ENCODE measurements around the gene AGBL3.
"Not testable (repeated sequence)": the region's sequence is repeated elsewhere in the genome, so short reads cannot be mapped to it uniquely, and the experiment has no call there.

The AGBL3 gene

DNA sequence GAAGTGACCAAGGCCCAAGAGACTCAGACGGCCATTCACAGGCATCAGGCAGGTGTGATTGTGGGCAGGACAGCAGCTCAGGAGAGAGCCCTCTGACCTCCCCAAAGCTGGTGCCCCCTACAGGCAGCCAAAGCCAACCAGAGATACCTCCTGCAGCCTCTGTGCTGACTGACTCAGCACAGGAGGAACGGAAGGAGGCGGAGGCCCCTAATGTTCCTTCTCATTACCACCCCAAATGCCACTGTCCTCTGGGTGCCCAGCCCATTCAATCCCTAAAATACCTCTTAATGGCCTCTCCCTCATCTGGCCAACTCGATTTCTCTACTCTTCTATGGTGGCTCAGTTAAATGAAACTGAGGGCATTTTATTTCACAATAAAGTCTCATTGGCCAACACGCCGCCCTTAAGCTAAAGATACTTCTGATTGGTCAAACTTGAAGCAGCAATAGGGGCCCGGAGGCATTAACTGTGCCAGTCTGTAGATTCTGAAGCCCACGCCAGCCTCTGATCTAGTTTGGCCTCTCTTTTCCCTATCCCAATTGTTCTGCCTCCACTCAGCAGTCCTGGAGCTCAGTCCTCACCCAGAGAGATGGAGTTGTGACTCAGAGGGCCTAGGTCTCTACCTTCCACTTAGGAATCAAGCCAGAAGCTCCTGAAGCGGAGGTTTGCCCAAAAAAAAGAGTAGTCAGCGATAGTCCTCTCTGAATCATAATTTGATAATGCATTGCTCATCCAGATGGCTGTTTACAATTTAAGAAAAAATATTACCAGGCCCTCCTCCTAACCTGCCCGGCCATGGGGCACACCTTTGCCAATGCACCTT, 183.0 kb downstream of the AGBL3 start:
- peak; percentile 19 for DNase-seq

DNA sequence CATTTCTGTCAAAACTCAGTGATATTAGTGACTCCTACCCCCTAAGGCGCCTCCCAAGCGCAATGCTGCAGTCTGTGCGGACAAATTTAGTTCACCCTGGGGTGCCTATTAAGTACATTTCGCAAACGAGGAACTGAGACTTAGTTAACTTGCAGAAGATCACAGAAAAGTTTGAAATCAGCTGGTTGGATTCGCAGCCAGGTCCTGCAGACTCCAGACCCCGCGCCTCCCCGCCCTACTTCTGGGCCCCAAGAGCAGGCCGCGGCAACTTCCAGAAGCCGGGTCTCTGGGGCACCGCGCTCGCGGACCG, 183.6 kb downstream of the AGBL3 start:
- DNase-seq = no peak

DNA sequence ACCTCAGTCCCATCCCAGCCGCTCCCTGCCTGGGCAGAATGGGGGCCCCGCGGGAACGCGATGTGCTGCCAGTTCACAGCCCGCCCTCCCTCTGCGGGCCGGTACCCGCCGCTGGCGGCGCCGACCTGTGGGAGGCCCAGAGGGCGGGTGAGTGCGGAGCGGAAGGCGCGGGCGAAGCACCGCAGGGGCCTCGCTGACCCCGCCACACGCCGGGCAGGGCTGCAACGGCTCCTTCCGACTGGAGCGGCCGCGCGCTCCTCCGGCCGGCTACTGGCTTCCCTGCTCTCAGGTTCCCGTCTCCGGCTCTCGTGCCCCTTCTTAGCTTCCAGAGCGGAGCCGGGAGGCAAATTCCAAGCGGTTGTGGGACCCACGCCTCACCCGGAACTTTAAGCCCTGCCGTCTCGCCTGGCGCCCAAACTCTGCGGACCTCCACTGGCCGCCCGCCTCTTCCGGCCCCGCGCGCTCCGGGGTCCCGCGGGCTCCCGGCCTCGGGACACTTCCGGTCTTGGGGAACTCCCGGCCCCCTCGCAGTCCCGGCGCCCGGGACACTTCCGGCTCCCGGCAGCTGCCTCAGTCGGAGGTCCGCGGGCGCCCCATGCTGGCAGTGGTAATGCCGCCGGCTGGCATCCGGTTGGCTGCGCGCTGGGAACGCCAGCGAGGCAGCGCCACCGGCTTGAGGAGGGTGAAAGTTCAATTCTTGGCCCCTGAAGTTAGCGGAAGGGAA, 184.1 kb downstream of the AGBL3 start, which contains the start of gene CYREN:
Gene CYREN, minus strand, starts transcription at position 434 of the 724 bp plus-strand sequence. CDS start 1,785 bp downstream, outside the sequence.
- DNase-seq = peak; percentile 95

DNA sequence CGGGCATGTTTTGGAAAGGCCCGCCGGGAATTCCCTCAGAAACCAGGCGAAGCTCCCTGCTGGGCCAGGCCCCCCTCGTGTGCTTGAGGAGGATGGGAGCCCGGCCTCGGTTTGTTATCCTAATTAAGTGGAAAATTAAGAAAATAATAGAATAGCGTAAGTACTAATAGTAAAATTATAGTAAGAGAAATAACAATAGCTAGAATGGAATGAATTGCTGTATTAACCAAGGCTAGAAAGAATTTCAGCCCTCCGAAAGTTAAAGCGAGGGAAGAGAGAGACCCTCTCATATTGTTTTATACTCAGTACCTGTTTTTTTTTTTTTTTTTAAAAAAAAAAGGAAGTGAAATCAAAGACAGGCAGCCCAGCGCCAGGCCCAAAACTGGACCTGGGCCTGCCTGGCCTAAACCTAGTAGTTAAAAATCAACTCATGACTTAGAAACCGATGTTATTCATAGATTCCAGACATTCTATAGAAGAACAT, 184.7 kb downstream of the AGBL3 start:
- not testable (repeated sequence) for DNase-seq

DNA sequence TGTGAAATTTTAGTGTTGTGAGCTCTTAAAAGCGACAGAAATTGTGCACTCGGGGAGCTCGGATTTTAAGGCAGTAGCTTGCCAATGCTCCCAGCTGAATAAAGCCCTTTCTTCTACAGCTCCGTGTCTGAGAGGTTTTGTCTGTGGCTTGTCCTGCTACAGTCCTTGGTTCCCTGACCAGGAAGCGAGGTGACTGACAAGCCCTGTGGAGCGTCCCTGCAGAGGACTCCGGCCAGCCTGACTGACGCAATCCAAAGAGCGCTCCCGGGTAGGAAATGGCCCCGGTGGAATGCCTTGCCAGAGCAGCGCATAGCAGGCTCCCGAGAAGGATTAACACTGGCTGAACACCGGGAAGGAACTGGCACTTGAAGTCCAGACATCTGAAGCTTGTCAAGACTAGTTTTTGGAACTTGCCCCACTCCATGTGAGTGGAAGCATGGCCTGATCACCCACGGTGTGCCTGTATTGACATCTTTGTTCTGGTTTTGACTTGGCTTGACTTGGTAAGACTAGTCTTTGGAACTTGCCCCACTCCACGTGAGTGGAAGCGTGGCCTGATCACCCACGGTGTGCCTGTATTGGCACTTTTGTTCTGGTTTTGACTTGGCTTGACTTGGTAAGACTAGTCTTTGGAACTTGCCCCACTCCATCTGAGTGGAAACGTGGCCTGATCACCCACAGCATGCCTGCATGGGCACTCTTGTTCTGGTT, 185.4 kb downstream of the AGBL3 start:
- not testable (repeated sequence) for DNase-seq

DNA sequence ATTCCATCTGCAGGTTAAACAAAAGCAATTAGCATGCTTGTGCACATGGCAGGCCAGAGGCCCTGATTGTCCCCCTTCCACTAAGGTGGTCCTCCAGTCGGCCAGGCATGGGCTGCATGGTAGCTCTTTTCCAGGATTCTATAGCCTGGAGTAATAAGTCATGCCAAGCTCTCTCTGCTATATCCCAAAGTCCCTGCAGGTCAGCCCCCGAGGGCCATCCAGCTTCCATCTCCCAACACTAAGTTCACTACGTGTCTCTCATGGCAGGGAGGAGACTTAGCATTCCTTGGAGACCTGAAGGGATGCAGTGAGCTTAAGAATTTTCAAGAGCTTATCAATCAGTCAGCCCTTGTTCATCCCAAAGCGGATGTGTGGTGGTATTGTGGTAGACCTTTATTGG, 187.6 kb downstream of the AGBL3 start:
- not testable (repeated sequence) for DNase-seq

DNA sequence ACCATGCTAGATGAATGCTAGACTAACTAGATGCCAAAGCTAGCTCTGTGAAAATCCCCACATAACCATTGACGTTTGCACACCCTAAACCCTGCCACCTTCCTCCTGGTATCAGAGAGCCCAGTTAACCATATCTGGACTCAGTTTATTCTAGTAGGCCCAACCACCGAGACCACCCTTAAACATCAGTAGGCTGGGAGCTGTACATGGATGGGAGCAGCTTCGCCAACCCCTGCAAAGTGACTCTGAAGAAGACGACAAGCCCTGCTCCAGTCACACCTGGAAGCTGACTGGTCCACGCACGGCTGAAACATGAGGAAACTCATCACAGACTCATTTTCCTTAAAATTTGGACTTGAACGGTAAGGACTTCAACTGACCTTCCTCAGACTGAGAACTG, 188.6 kb downstream of the AGBL3 start:
- DNase-seq = no peak

DNA sequence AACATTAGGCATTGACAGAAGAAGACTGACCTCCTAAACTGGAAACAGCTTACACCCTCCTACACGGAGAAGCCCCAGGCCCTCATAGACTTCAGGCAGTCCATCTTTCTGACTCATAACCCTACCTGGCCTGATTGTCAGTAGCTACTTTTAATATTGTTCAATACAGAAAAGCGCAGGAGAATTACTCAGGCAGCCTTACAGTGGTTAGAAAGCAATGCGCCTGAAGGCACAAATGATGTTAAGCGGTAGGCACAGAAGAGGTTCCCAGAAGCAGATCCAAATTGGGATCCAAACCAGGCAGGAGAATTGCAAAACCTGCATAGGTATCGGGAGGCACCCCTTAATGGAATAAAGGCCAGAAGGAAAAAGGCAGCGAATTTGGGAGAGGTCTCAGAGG, 189.6 kb downstream of the AGBL3 start:
- DNase-seq = no peak

DNA sequence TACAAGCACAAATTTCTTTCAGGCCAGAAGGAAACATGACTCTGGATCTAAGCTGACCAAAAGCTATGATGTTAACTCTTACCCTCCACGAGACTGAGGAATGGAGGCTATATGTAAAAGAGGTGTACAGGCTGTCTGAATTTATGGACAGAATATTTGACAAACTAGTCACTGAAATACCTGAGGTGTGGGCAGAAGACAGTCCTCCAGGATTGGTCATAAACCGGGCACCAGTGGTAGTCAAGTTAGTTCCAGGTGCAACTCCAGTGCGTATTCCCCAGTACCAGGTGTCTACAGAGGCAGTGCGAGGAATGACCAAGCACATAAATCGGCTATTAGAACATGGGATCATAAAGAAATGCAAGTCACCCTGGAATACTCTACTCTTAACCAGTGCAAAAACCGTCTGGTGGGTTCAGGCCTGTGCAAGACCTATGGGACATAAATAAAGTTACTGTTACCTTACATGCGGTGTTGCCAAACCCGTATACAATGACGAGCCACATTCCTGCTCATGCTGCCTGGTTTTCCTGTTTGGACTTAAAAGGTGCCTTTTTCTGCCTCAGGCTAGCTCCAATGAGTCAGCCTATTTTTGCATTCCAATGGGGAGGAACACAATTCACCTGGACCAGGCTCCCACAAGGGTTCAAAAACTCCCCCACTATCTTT, 190.9 kb downstream of the AGBL3 start:
- DNase-seq = no peak

DNA sequence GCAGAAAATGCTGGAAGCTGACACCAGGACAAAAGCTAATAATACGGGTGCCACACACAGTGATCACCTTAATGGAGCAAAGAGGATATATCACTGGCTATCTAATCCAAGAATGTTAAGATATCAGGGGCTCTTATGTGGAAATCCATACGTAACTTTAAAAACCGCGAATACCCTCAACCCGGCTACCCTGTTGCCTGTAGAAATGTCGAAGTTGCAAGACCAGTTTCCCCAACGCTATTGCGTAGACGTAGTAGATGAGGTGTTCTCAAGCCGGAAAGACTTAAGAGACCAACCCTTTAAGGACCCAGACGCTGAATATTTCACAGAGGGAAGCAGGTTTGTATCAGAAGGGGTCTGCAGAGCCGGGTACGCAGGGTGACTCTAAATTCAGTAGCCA, 192.1 kb downstream of the AGBL3 start:
- DNase-seq = no peak

DNA sequence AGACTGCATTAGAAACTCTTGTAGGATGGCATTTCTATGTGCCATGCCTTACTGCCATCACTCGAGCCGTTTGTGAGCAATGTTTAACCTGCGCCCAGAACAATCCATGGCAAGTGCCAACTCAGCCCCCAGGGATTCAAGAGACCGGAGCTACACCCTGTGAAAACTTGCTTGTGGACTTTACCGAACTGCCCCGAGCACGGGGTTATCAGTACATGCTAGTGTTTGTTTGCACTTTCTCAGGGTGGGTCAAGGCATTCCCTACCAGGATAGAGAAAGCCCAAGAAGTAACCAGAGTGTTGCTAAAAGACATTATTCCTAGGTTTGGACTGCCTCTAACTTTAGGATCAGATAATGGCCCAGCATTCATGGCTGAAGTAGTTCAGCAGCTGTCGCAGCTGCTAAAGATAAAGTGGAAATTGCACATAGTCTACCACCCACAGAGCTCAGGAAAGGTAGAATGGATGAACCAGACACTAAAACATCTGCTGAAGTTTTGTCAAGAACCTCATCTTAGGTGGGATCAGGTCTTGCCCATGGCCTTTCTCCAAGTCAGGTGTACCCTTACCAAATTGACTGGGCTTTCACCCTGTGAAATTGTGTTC, 193.1 kb downstream of the AGBL3 start:
- DNase-seq = no peak

DNA sequence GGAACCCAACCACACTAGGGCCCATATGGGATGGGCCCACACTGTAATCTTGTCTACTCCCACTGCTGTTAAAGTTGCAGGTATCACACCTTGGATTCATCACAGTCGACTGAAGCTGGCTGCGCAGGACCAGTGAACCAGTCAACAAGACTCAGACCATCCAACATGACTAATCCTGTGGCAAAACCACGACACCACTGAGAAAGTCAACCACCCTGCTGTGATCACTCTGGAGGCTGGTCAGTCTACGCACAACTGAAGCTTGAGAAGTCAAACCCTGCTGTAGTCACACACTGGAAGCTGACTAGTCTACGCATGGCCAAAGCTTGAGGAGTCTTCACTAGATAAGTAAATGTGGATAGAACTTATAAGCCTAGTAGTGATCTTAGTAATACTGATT, 193.8 kb downstream of the AGBL3 start:
- no peak for DNase-seq

DNA sequence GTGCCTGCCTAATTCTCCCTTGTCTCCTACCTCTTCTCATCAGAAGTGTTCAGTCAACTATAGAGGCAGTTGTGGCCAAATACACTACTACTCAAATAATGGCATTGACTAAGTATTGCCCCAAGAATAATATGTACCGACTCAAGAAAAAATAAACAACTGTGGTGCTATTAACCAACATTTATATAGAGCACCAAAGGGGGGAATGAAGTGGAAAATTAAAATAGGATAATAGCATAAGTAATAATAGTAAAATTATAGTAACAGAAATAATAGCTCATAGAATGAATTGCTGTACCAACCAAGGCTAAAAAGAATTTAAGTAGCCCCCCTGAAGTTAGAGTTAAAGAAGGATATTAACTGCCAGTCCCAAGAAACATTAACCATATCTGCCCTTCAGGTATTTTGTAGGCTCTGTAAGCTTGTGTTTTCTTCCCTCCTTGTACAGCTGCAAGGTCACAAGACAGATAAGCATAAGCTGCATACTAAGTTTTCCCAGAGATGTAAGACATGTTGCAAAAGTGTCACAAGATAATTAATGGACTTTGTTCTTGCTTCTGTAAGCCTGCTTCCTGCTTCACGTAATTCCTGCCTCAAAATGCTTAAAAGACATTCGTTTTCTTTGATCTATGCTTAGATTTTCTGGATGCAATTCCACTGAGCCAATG, 195.1 kb downstream of the AGBL3 start:
- no peak for DNase-seq

DNA sequence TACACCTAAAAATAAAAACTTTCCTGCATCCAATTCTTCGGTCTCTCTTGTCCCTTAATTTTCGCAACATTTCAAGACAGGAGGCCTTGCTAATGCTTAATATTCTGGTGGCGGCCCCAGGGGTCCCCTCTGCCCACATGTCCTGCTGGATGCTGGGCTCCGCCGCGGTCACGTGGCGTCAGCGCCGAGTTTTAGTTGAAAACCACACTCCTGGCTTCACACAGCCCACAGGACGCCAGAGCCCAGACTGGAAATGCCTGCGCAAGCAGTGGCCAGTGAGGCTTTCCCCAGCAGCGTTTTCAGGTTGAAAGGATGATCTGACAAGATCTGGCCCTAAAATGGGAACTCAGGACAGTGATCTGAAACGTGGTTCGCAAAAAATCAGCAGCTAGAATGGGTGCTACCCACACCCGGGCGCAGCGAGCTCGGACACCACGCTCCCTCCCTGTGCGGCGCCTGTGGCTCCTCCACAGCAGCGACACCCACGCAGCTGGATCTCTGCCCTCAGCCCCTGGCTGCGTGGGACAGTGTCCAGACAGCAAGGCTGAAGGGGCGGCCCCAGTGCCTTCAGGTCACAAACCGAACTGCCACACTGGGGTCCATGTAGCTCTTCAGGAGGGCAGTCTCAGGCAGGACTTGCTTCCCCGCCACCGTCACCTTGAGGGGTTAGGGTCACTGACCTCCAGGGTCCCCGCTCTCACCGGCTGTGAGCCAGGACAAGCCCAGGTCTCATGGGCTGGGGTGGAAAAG, 195.8 kb downstream of the AGBL3 start:
- DNase-seq = no peak

DNA sequence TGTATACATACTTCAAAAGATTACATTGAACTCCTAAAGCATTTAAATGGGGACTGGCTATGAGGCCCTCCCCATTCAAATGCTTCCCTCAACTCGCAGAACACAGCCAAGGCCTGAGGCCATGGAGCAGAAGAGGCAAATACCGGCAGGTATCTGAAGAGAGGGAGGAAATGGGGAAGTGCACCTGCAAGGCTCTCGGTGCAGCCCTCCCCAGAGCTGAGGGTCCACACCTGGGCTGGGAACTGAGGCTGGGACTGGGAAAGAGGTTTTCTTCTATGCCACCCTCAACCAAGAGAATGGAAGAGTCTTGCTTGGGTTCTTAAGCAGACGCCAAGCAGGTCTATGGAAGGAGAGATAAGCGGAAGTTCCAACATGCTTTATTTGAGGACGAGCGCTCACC, 197.2 kb downstream of the AGBL3 start:
- no peak for DNase-seq

DNA sequence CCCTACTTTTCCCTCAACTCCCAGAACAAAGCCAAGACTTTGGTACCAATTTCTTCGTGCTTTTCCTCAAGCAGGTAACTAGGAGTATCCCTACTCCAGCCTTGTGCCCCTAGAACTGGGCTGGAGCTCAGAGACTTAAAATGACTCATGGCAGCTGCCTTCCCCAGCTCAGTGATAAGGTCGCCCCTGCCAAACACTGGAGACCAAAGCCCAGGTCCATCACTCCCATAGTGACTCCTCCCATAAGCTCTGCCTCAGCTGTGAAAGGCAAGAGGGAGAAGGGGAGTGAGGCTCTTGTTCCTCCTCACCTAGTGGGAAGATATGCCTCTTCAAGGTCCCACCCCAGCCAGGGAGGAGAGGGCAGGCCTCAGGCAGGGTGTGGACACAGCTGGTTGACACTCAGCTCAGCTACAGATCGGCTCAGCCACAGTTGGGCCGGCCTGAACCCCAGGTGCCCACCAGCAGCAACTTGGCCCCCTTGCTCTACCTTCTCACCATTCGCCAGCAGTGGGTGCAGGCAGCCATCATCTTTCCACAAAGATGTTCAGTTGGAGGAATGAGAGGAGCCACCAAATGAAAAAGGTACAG, 198.0 kb downstream of the AGBL3 start:
- no peak for DNase-seq
